Muscle of leg (tissue), 16 donors: ENCODE results near the gene SYT1. TPM values are rescaled to one million over a fixed set of nuclear protein-coding genes. Genes with fewer than 3 reads are reported as not detected.
"Not testable (repeated sequence)": the region's sequence is repeated elsewhere in the genome, so short reads cannot be mapped to it uniquely, and the experiment has no call there.

Experiments used
- DNase-seq: peaks from one replicate; pipeline ENCODE4 v3.0.0; 2013
- H3K27ac ChIP-seq: one replicate; pipeline ENCODE4 v1.5.1; 2013; ENCODE audit warnings: mild to moderate bottlenecking, low read length, control low read depth
- H3K27me3 ChIP-seq: one replicate; pipeline ENCODE4 v1.6.1; 2013; ENCODE audit warnings: low read length; ENCODE audit not compliant: control insufficient read depth, insufficient read depth
- H3K36me3 ChIP-seq: one replicate; pipeline ENCODE4 v1.6.1; 2013; ENCODE audit warnings: low read length; ENCODE audit not compliant: control insufficient read depth, insufficient read depth
- H3K4me1 ChIP-seq: one replicate; pipeline ENCODE4 v1.6.1; 2013; ENCODE audit warnings: low read length; ENCODE audit not compliant: control insufficient read depth, insufficient read depth
- H3K4me3 ChIP-seq: one replicate; pipeline ENCODE4 v1.5.1; 2013; ENCODE audit warnings: low read length, control low read depth
- H3K9me3 ChIP-seq: replicated peaks from 2 replicates; pipeline ENCODE4 v1.6.1; 2013; ENCODE audit warnings: low read depth, low read length; ENCODE audit not compliant: control insufficient read depth
- WGBS: methylation state at CpG from one replicate; pipeline ENCODE4 v1.1.5; 2013; ENCODE audit warnings: missing lambda C conversion rate; ENCODE audit not compliant: insufficient coverage; 5-methylcytosine and 5-hydroxymethylcytosine counted together
- long read RNA-seq, 11 donors: transcript quantifications; one replicate each; lab custom pipeline, GENCODE V29; 2026
- polyA plus RNA-seq, 8 donors: library from polyadenylated mRNA; unstranded; fragments of 120-200 nt; gene quantifications; one replicate each; pipeline versions ENCODE4 v1.2.1 to v1.2.3, GENCODE V29; 2013; ENCODE audit warnings: inconsistent platforms in 1 of 8, low replicate concordance in 1 of 8; ENCODE audit not compliant: insufficient read length in 8 of 8, insufficient read depth in 1 of 8
- total RNA-seq: library from RNA; stranded (reverse); fragments of 120-200 nt; gene quantifications from one replicate; pipeline ENCODE4 v1.2.4, GENCODE V29; 2013

The SYT1 gene
- 2.5 TPM for total RNA-seq
- polyA plus RNA-seq = 1 to 10 TPM; 1.1 to 2.0 (median 1.8) TPM
- long read RNA-seq, donor 1 = 0 reads
- long read RNA-seq, donor 2 = 0 reads
- long read RNA-seq, donor 3 = 0 reads
- long read RNA-seq, donor 4, full-length matches to known transcripts = 1 of 1 reads
- long read RNA-seq, donor 4, partial matches to known transcripts = 0 of 1 reads
- long read RNA-seq, donor 4, other reads (novel, unspliced or antisense) = 0 of 1 reads
- long read RNA-seq, donor 5, partial matches to known transcripts = 0 of 1 reads
- long read RNA-seq, donor 5, other reads (novel, unspliced or antisense) = 0 of 1 reads
- long read RNA-seq, donor 6 = 0 reads
- long read RNA-seq, donor 7 = 0 reads
- long read RNA-seq, donor 8, full-length matches to known transcripts = 1 of 1 reads
- long read RNA-seq, donor 8, partial matches to known transcripts = 0 of 1 reads
- long read RNA-seq, donor 8, other reads (novel, unspliced or antisense) = 0 of 1 reads
- long read RNA-seq, donor 9 = 0 reads
- long read RNA-seq, donor 10 = 0 reads
- long read RNA-seq, donor 11 = 0 reads

GRCh38 chr12:78864403-78864869, at the start of gene SYT1:
SYT1 (plus strand) TSS chr12:78864774.
- no peaks in the 10 kb centered on the region for H3K9me3 ChIP-seq
- peak; percentile 53 for DNase-seq

GRCh38 chr12:78818487-78818886, 46.1 kb upstream of the SYT1 start:
- no peaks in the 10 kb centered on the region for H3K9me3 ChIP-seq
- WGBS = 0% methylated on average over 1 of the region's 5 CpGs

More at GRCh38 chr12:78864403-78864869, at the start of gene SYT1:
- Histone ChIP-seq H3K27me3 (peaks cover 18% of the 10 kb centered on the region), H3K36me3 (no peaks in the 10 kb centered on the region), H3K4me1 (peaks cover 13% of the 10 kb centered on the region), H3K27ac (peak within 1 kb of the TSS; percentile 37), H3K4me3 (peak within 1 kb of the TSS; percentile 55)
- 0% methylated on average over 10 of the region's 19 CpGs for WGBS

GRCh38 chr12:78820946-78821345, 43.6 kb upstream of the SYT1 start:
- Histone ChIP-seq H3K4me1 (no peaks in the 10 kb centered on the region), H3K36me3 (no peaks in the 10 kb centered on the region), H3K27ac (no peak overlapping the region), H3K9me3 (no peaks in the 10 kb centered on the region), H3K27me3 (no peaks in the 10 kb centered on the region), H3K4me3 (no peak overlapping the region)
- WGBS = 50% methylated on average over 1 of the region's 2 CpGs
- no peak for DNase-seq

More at GRCh38 chr12:78818487-78818886, 46.1 kb upstream of the SYT1 start:
- Histone ChIP-seq H3K4me1 (no peaks in the 10 kb centered on the region), H3K4me3 (no peak overlapping the region), H3K27ac (no peak overlapping the region), H3K36me3 (no peaks in the 10 kb centered on the region), H3K27me3 (no peaks in the 10 kb centered on the region)
- DNase-seq = no peak

GRCh38 chr12:78824918-78825317, 39.7 kb upstream of the SYT1 start:
- no peak overlapping the region for H3K4me3 ChIP-seq
- no peaks in the 10 kb centered on the region for H3K4me1 ChIP-seq
- DNase-seq = no peak
- no peaks in the 10 kb centered on the region for H3K36me3 ChIP-seq
- H3K9me3 ChIP-seq = no peaks in the 10 kb centered on the region
- no peaks in the 10 kb centered on the region for H3K27me3 ChIP-seq
- H3K27ac ChIP-seq = no peak overlapping the region

- H3K9me3 ChIP-seq = no peaks in the 10 kb centered on the region
- no peak overlapping the region for H3K27ac ChIP-seq
- no peak for DNase-seq
- H3K27me3 ChIP-seq = no peaks in the 10 kb centered on the region
- no peaks in the 10 kb centered on the region for H3K4me1 ChIP-seq
- H3K36me3 ChIP-seq = no peaks in the 10 kb centered on the region
- WGBS = no CpG with 5 or more reads among the region's 2 CpGs
- H3K4me3 ChIP-seq = no peak overlapping the region
These were observed 34.9 kb upstream of the SYT1 start for GRCh38 chr12:78829690-78830089.

GRCh38 chr12:78835493-78835892, 29.1 kb upstream of the SYT1 start:
- DNase-seq = no peak
- Histone ChIP-seq H3K4me3 (no peak overlapping the region), H3K36me3 (no peaks in the 10 kb centered on the region), H3K4me1 (no peaks in the 10 kb centered on the region), H3K27me3 (no peaks in the 10 kb centered on the region), H3K27ac (no peak overlapping the region), H3K9me3 (no peaks in the 10 kb centered on the region)
- 92% methylated on average over 2 of the region's 6 CpGs for WGBS

- not testable (repeated sequence) for H3K4me1 ChIP-seq, H3K9me3 ChIP-seq, H3K36me3 ChIP-seq, H3K4me3 ChIP-seq, DNase-seq, H3K27me3 ChIP-seq, H3K27ac ChIP-seq
- WGBS = 83% methylated on average over 3 of the region's 7 CpGs
These were observed 24.0 kb upstream of the SYT1 start for GRCh38 chr12:78840518-78841019.

GRCh38 chr12:78853231-78853630, 11.3 kb upstream of the SYT1 start:
- Histone ChIP-seq H3K4me3 (no peak overlapping the region), H3K4me1 (no peaks in the 10 kb centered on the region), H3K36me3 (no peaks in the 10 kb centered on the region), H3K27ac (no peak overlapping the region), H3K27me3 (no peaks in the 10 kb centered on the region), H3K9me3 (peaks cover 3% of the 10 kb centered on the region)
- DNase-seq = no peak

GRCh38 chr12:78863482-78864402, 832 bp upstream of the SYT1 start:
- Histone ChIP-seq H3K4me3 (peak overlapping the region; percentile 55), H3K36me3 (no peaks in the 10 kb centered on the region), H3K27ac (peak overlapping the region; percentile 37), H3K4me1 (peaks cover 13% of the 10 kb centered on the region), H3K9me3 (no peaks in the 10 kb centered on the region), H3K27me3 (peaks cover 18% of the 10 kb centered on the region)
- DNase-seq = peak; percentile 35
- 2% methylated on average over 28 of the region's 41 CpGs for WGBS
